HepG2 (cell line): ENCODE measurements around the gene EZH1. TPM values are rescaled to one million over a fixed set of nuclear protein-coding genes. Genes with fewer than 3 reads are reported as not detected.

Experiments used
- CBX5 ChIP-seq: sonication (generic); formaldehyde crosslinking; IDR thresholded peaks from 2 replicates; pipeline ENCODE4 v1.4.0; 2020; ENCODE audit warnings: missing genetic modification reagents, borderline replicate concordance
- FOXP1 ChIP-seq, 2 experiments: fragments of 450-650 bp in 1 of 2; IDR thresholded peaks; 2 replicates each; pipeline ENCODE4 v1.6.1; 2017 to 2018; ENCODE audit warnings: antibody characterized with exemption in 1 of 2
- MEF2D ChIP-seq: sonication (generic); formaldehyde crosslinking; IDR thresholded peaks from 2 replicates; pipeline ENCODE4 v1.5.1; 2020; ENCODE audit warnings: mild to moderate bottlenecking, missing genetic modification reagents
- MLXIP ChIP-seq: sonication (generic); formaldehyde crosslinking; IDR thresholded peaks from 2 replicates; pipeline ENCODE4 v1.9.0; 2021; ENCODE audit warnings: missing genetic modification reagents, borderline replicate concordance
- NFE2L2 ChIP-seq: fragments of 150-350 bp; IDR thresholded peaks from 2 replicates; pipeline ENCODE4 v1.6.1; 2014; ENCODE audit warnings: low read length
- POLR2A ChIP-seq, 2 experiments: IDR thresholded peaks; 2 replicates each; pipeline ENCODE4 v1.6.1; 2011; ENCODE audit warnings: low read depth in 2 of 2, low read length in 2 of 2, mild to moderate bottlenecking in 1 of 2, moderate library complexity in 1 of 2; ENCODE audit not compliant: insufficient read depth in 1 of 2
- RBFOX2 ChIP-seq: fragments of 200-400 bp; formaldehyde crosslinking; IDR thresholded peaks from 2 replicates; pipeline ENCODE4 v1.6.1; 2017; ENCODE audit warnings: low read depth, mild to moderate bottlenecking, low read length
- SNAPC4 ChIP-seq: sonication (generic); formaldehyde crosslinking; IDR thresholded peaks from 2 replicates; pipeline ENCODE4 v1.4.0; 2020; ENCODE audit warnings: mild to moderate bottlenecking, missing genetic modification reagents
- SRSF1 ChIP-seq: fragments of 200-400 bp; formaldehyde crosslinking; optimal IDR thresholded peaks from 2 replicates; pipeline ENCODE3; 2017; ENCODE audit warnings: mild to moderate bottlenecking, low read depth, low read length, moderate library complexity
- UBTF ChIP-seq: sonication (generic); formaldehyde crosslinking; IDR thresholded peaks from 2 replicates; pipeline ENCODE4 v1.4.0; 2020; ENCODE audit warnings: mild to moderate bottlenecking, missing genetic modification reagents
- ZBTB7A ChIP-seq: sonication (generic); formaldehyde crosslinking; IDR thresholded peaks from 2 replicates; pipeline ENCODE4 v1.8.0; 2022; ENCODE audit warnings: mild to moderate bottlenecking, missing genetic modification reagents
- ZGPAT ChIP-seq: IDR thresholded peaks from 2 replicates; pipeline ENCODE4 v1.6.1; 2016; ENCODE audit warnings: mild to moderate bottlenecking
- ZNF160 ChIP-seq: sonication (generic); formaldehyde crosslinking; IDR thresholded peaks from 2 replicates; pipeline ENCODE4 v1.8.0; 2022; ENCODE audit warnings: mild to moderate bottlenecking, inconsistent platforms, missing genetic modification reagents
- ZNF331 ChIP-seq: sonication (generic); formaldehyde crosslinking; IDR thresholded peaks from 2 replicates; pipeline ENCODE4 v1.4.0; 2020; ENCODE audit warnings: missing genetic modification reagents
- ZNF546 ChIP-seq: sonication (generic); formaldehyde crosslinking; conservative IDR thresholded peaks from 2 replicates; pipeline ENCODE4 v1.8.1; 2023; ENCODE audit warnings: mild to moderate bottlenecking, missing genetic modification reagents
- ZNF572 ChIP-seq: sonication (generic); formaldehyde crosslinking; IDR thresholded peaks from 2 replicates; pipeline ENCODE4 v1.5.1; 2020; ENCODE audit warnings: mild to moderate bottlenecking, missing genetic modification reagents
- ZNF660 ChIP-seq: sonication (generic); formaldehyde crosslinking; IDR thresholded peaks from 2 replicates; pipeline ENCODE4 v1.5.1; 2020; ENCODE audit warnings: mild to moderate bottlenecking, low read depth, missing genetic modification reagents, borderline replicate concordance
- ZNF7 ChIP-seq: IDR thresholded peaks from 2 replicates; pipeline ENCODE4 v1.6.1; 2016; ENCODE audit warnings: missing biosample characterization, missing genetic modification reagents
- polyA plus RNA-seq, 8 experiments: library from polyadenylated mRNA; depleted of rRNA in 3 of 8; stranded (reverse) in 7 of 8; unstranded in 1 of 8; fragments of >200 nt; fragmentation: Illumina TruSeq in 4 of 8; extraction: Trizol in 4 of 8; gene quantifications; 2 replicates each; pipeline versions ENCODE4 v1.2.1 to v1.2.3, GENCODE V29; 2011 to 2016; ENCODE audit warnings: low read depth in 4 of 8, missing spikeins in 1 of 8, mixed read lengths in 1 of 8; ENCODE audit not compliant: insufficient read depth in 1 of 8
- total RNA-seq, 5 experiments: library from RNA; depleted of rRNA; stranded (reverse); fragments of >200 nt; fragmentation: Illumina TruSeq; extraction: Trizol; gene quantifications; 2 replicates each; pipeline ENCODE4 v1.2.3, GENCODE V29; 2016; ENCODE audit warnings: low read depth in 1 of 5

Gene EZH1
- total and polyA plus RNA-seq, 2 of the 13 experiments (the other 11 are each of a cell fraction or from before 2014, with no cell fraction given), result 11.6 to 24.0 TPM

GRCh38 chr17:42744806-42745617, at the start of gene EZH1 (continued):
- TF ChIP-seq SNAPC4 (CRISPR knock-in tag), result peak; percentile 85
- TF ChIP-seq NFE2L2, result no peak
- TF ChIP-seq ZNF160 (CRISPR knock-in tag), result peak; percentile 82
- TF ChIP-seq CBX5, result no peak
- no peak; the same call in 1 of the 2 replicates for TF ChIP-seq UBTF
- TF ChIP-seq ZNF546 (CRISPR knock-in tag), result peak; percentile 82
- 0 out of 2 replicates have a peak, but pooled peaks have one; percentile 81 for TF ChIP-seq ZNF572 (CRISPR knock-in tag)
- peak; percentile 98 for TF ChIP-seq RBFOX2
- no peak for TF ChIP-seq ZNF7 (CRISPR knock-in tag)
- TF ChIP-seq MLXIP, result no peak
- no peak for TF ChIP-seq FOXP1 (IDR thresholded peaks at IDR 0.05)
- 0 out of 2 replicates have a peak, but pooled peaks have one; percentile 25 for TF ChIP-seq FOXP1 (CRISPR knock-in tag; IDR thresholded peaks at IDR 0.05)
- peak; percentile 52 for TF ChIP-seq SRSF1
- no peak for TF ChIP-seq ZNF660 (CRISPR knock-in tag)
- peak; percentile 90 for TF ChIP-seq ZNF331 (CRISPR knock-in tag)
- peak; percentile 91 for TF ChIP-seq ZGPAT
- TF ChIP-seq POLR2A (IDR thresholded peaks at IDR 0.05; ENCODE audit: insufficient read depth in 1 of 2, low read depth in 2 of 2, low read length in 2 of 2), result peak; percentile 62 to 64; a peak in 3 of 4 replicates
- TF ChIP-seq MEF2D (CRISPR knock-in tag), result peak; percentile 77; the same call in 1 of the 2 replicates
- peak; percentile 93 for TF ChIP-seq ZBTB7A (CRISPR knock-in tag)
